H1 (cell line): ENCODE results near the gene DNAAF6. TPM values are rescaled to one million over a fixed set of nuclear protein-coding genes. Genes with fewer than 3 reads are reported as not detected.

Experiments
- CHD1 ChIP-seq: IDR thresholded peaks from 2 replicates; pipeline ENCODE4 v1.6.1; 2012; ENCODE audit warnings: low read depth, low read length, improper control_type of control experiment
- EZH2 ChIP-seq: fragments of 200-600 bp; sonication (generic); IDR thresholded peaks from 2 replicates; pipeline ENCODE4 v1.7.1; 2012; ENCODE audit warnings: low read depth, mild to moderate bottlenecking, moderate library complexity, low read length, inconsistent platforms; ENCODE audit not compliant: severe bottlenecking
- FOSL1 ChIP-seq: IDR thresholded peaks from 2 replicates; pipeline ENCODE4 v1.6.1; 2011; ENCODE audit warnings: mild to moderate bottlenecking, low read depth, low read length, moderate library complexity; ENCODE audit not compliant: insufficient read depth
- JUN ChIP-seq: IDR thresholded peaks from 2 replicates; pipeline ENCODE4 v1.6.1; 2011; ENCODE audit warnings: low read depth, mild to moderate bottlenecking, improper control_type of control experiment, low read length
- MAFK ChIP-seq: IDR thresholded peaks from 2 replicates; pipeline ENCODE4 v1.6.1; 2012; ENCODE audit warnings: low read depth, mild to moderate bottlenecking, improper control_type of control experiment, low read length
- RBBP5 ChIP-seq: IDR thresholded peaks from 2 replicates; pipeline ENCODE4 v1.7.1; 2012; ENCODE audit warnings: low read depth, mild to moderate bottlenecking, inconsistent platforms, low read length, moderate library complexity, borderline replicate concordance
- SP1 ChIP-seq: IDR thresholded peaks from 2 replicates; pipeline ENCODE4 v1.6.1; 2011; ENCODE audit warnings: low read depth, low read length
- YY1 ChIP-seq: IDR thresholded peaks from 2 replicates; pipeline ENCODE4 v1.6.1; 2011; ENCODE audit warnings: low read depth, mild to moderate bottlenecking, low read length
- polyA plus RNA-seq, 7 experiments: library from polyadenylated mRNA; depleted of rRNA in 3 of 7; stranded (reverse) in 5 of 7; unstranded in 2 of 7; fragments of >200 nt in 5 of 7; fragments of 200-250 nt in 2 of 7; gene quantifications; 1 replicate in 5 of 7; 2 replicates in 1 of 7; 4 replicates in 1 of 7; pipeline versions ENCODE4 v1.2.1 to v1.2.3, GENCODE V29; 2011 to 2013; ENCODE audit warnings: missing spikeins in 2 of 7, mixed read lengths in 2 of 7
- total RNA-seq: library from RNA; stranded (reverse); fragmentation: NEBNext Ultra II Directional; extraction: Animal tissue kit (Norgen Biotek cat#: 25700); gene quantifications from 2 replicates; pipeline ENCODE4 v1.2.1, GENCODE V29; 2021
- TF ChIP-seq, protein P1 (sequence below): IDR thresholded peaks from 2 replicates; pipeline ENCODE4 v1.6.1; 2012; ENCODE audit warnings: inconsistent platforms

Gene DNAAF6
- total and polyA plus RNA-seq, 2 of the 8 experiments (the other 6 are each of a cell fraction or from before 2014, with no cell fraction given): not detected

DNA sequence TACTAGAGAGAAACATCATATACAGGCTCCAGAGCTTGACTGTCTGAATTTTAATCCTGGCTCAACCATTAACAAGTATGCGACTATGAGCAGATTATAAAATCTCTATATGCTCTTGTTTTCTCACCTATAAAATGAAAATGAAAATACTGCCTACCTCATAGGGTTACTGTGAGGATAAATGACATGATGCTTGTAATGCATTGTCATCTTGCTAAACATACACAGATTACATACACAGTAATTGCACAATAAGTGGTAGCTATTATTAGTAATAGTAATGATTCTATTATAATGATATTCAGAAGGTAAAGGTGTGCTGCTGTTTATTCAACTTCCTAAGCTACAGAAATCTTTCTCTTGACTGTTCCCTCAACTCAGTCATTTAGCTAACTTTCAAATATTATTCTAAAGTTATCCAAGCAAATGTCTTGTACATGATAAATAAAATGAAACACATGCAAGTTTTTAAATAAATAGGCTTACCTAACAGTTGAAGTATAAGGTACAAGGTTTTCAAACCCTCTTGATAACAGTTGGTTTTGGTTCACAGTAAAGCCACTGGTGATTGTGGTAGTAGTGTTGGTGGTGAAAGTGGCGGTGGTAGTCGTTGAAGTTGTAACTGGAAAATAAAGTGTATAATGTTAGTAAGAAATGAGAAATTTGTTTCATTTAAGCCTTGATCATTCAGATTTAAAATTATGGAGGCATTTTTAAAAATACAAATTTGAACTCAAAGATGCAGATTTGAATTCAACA lies 39.1 kb upstream of the DNAAF6 start (continued):
- TF ChIP-seq YY1 (no peak), FOSL1 (no peak), CHD1 (no peak), EZH2 (no peak), JUN (no peak), SP1 (no peak), MAFK (no peak), RBBP5 (no peak)
- TF ChIP-seq, protein P1, sequence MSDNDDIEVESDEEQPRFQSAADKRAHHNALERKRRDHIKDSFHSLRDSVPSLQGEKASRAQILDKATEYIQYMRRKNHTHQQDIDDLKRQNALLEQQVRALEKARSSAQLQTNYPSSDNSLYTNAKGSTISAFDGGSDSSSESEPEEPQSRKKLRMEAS: no peak
